GM18951 (cell line): ENCODE data around the gene CMKLR1.

ENCODE experiments used
- POLR2A ChIP-seq: IDR thresholded peaks from 4 replicates; pipeline ENCODE4 v1.6.1; 2011; ENCODE audit warnings: mild to moderate bottlenecking; ENCODE audit not compliant: insufficient read length, insufficient read depth; ENCODE audit errors: extremely low read depth
- in situ Hi-C: fragments of 300-500 bp; cut with MboI; formaldehyde crosslinking; loops from one replicate; pipeline ENCODE4 v1.12.0; 2022; ENCODE audit warnings: low sequenced_read_pairs, mixed read lengths, inconsistent platforms; ENCODE audit not compliant: unreplicated experiment

The CMKLR1 gene

DNA sequence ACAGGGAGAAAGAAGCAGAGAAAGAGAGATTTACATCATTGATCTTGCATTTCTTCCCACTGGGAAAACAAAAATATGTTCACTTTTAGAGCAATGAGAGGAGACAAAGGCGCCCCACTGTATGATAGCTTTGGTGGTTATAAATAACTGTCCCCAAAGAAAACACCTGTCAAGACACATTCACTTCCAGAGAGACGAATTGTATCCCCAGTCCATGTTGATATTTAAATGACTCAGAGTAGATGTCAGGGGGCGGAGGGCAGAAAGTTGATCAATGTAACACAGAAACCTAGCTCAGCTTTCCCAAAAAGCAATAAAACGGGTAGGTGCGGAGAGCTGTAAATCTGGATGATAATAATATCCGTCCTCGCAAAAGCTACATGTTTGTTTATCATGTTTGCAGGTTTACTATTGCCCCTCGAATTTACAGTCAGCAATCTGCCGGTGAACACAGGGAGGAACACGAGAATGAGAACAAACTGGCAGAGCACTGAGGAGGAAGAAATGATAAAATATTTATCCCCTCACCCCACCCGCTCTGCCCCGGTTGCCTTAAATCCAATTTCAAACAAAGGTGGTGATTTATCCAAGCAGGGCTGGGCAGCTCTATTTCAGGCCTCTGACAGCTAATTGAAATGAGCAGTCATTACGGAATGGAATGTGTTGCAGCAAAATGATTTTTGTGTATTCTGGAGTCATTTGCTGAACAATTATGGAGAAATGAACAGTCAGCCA, 84.4 kb downstream of the CMKLR1 start:
- in situ Hi-C loops, result no loop called here
- TF ChIP-seq POLR2A, result no peak

GRCh38 chr12:108254030-108254429, 85.1 kb downstream of the CMKLR1 start:
- no peak for TF ChIP-seq POLR2A
- in situ Hi-C loops, result no loop called here

- TF ChIP-seq POLR2A, result no peak
- in situ Hi-C loops, result no loop called here
Observed at GRCh38 chr12:108253540-108253939, 85.6 kb downstream of the CMKLR1 start.

DNA sequence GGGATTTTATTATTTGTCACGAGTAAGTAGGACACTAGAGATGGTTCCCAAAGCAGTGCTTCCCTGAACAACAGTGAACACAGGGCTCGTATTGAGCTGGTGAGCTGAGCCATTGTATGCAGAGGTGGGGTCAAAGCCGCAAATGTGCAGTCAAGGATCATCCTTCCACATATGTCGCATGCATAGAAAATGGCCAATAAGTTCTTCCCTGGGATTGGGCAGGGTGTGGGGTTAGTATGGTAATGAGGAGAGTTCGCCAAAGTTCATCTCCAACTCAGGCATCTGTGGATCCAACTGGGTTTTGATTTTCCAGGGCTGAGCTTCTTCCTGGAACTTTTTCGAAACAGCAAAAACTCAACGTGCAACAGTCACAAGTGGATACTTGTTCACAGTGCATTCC, 86.6 kb downstream of the CMKLR1 start:
- TF ChIP-seq POLR2A, result no peak
- in situ Hi-C loops, result no loop called here

DNA sequence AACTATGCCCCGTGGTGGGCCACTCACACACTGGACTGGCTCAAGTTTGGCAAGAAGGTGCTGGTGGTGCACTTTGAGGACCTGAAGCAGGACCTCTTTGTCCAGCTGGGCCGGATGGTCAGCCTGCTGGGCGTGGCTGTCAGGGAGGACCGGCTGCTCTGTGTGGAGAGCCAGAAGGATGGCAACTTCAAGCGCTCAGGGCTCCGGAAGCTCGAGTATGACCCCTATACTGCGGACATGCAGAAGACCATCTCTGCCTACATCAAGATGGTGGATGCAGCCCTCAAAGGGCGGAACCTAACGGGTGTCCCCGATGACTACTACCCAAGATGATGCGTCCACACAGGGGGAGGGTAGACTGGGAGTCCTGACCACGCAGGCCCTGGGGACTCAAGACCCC, 91.1 kb downstream of the CMKLR1 start:
- in situ Hi-C loops, result no loop called here
- TF ChIP-seq POLR2A, result no peak

DNA sequence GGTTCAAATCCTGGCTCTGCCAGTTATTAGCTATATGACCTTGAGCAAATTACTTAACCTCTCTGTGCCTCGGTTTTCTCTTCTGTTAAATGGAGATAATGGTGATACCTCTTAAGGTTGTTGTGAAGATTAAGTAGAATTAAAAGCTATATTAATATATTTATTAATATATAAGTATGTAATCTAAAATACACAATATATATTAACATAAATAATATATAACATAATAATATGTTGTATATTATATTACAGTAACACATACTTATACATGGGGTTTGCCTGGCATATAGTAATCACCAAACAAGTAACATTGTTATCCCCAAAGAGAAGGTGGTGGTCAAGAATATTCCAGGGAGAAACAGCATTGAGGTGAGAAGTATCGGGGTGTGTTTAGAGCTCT, 92.0 kb downstream of the CMKLR1 start:
- in situ Hi-C loops, result no loop called here

GRCh38 chr12:108241986-108242703, 97.0 kb downstream of the CMKLR1 start:
- no peak for TF ChIP-seq POLR2A
- in situ Hi-C loops, result no loop called here

More for the DNA sequence above, 92.0 kb downstream of the CMKLR1 start:
- TF ChIP-seq POLR2A, result no peak

DNA sequence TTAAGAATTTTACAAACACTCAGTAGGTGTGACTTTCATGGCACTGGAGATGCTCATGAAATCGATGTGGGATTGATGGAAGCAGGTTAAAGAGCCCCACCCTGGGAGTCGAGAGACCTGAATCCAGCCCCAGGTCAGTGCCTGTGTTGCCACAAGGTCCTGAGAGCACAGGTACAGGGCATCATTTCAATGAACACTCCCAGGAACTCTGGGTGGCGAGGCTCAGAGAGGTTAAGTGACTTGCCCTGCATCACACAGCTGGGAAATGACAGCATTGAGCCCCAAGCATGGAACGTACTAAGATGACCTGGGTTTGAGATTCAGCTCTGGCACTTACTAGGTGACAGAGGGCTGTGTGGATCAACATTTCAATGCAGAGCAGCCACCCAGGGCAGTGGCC, 98.2 kb downstream of the CMKLR1 start:
- in situ Hi-C loops, result no loop called here
- no peak for TF ChIP-seq POLR2A

- in situ Hi-C loops, result no loop called here
- TF ChIP-seq POLR2A, result no peak
Observed at GRCh38 chr12:108240027-108240785, 98.9 kb downstream of the CMKLR1 start.

- TF ChIP-seq POLR2A, result no peak
- in situ Hi-C loops, result no loop called here
Observed at GRCh38 chr12:108239378-108239777, 99.7 kb downstream of the CMKLR1 start.

DNA sequence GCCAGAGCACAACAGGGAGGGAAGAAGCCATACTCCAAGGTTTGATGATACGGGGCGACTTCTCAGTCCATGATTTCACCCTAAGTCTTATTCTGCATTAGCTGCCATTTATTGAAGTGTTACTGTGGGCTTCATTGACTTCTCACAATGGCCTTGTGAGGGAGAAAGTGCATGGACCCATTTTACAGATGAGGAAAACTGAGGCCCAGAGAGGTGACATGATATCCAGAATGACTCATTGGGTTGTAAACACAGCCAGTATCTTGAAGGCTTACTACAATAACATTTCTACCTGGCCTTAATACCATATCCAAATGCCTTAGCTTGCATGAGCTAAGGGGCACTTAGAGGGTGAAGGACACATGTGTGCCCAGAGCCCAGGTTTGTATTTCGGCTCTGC, 100.6 kb downstream of the CMKLR1 start:
- no peak for TF ChIP-seq POLR2A
- in situ Hi-C loops, result no loop called here
